Prostate gland (tissue), 2 donors: ENCODE results near the gene FRMPD2. TPM values are rescaled to one million over a fixed set of nuclear protein-coding genes. Genes with fewer than 3 reads are reported as not detected.

Experiments
- DNase-seq: peaks from one replicate; pipeline ENCODE4 v3.0.0-alpha.2; 2019; ENCODE audit warnings: low spot score
- H3K27ac ChIP-seq, 2 donors: fragments of 200-600 bp; sonication (generic); 2 replicates each; pipeline ENCODE4 v1.5.1; 2017 to 2019
- H3K27me3 ChIP-seq: fragments of 200-600 bp; sonication (generic); replicated peaks from 2 replicates; pipeline ENCODE4 v1.5.1; 2019; ENCODE audit not compliant: insufficient read depth
- H3K36me3 ChIP-seq, 2 donors: fragments of 200-600 bp; sonication (generic); 1 replicate in 1 of 2; 2 replicates in 1 of 2; pipeline versions ENCODE4 v1.5.1 to v1.8.1; 2017 to 2019
- H3K4me1 ChIP-seq: fragments of 200-600 bp; sonication (generic); replicated peaks from 2 replicates; pipeline ENCODE4 v1.5.1; 2019
- H3K4me3 ChIP-seq, 2 donors: fragments of 200-600 bp; sonication (generic); 2 replicates each; pipeline ENCODE4 v1.5.1; 2017 to 2019
- H3K9me3 ChIP-seq: fragments of 200-600 bp; sonication (generic); 2 replicates; pipeline ENCODE4 v1.5.1; 2017
- POLR2A ChIP-seq: fragments of 450-650 bp; IDR thresholded peaks from one replicate; pipeline ENCODE4 v1.6.1; 2016; ENCODE audit warnings: antibody characterized with exemption, mild to moderate bottlenecking
- POLR2AphosphoS5 ChIP-seq: sonication (generic); formaldehyde crosslinking; IDR thresholded peaks from one replicate; pipeline ENCODE4 v1.6.1; 2017; ENCODE audit warnings: antibody characterized with exemption
- WGBS: methylation state at CpG from one replicate; pipeline ENCODE4 v1.1.5; 2018; 5-methylcytosine and 5-hydroxymethylcytosine counted together
- intact Hi-C: fragments of 100-400 bp; cut with DNase I; formaldehyde crosslinking; loops from one replicate; pipeline ENCODE4 v1.14.2; 2022
- total RNA-seq, 2 donors: library from RNA; depleted of rRNA; stranded (reverse); fragments of >200 nt; gene quantifications; one replicate each; pipeline ENCODE4 v1.1.0, GENCODE V29; 2016
- TF ChIP-seq, protein P1 (sequence below), 4 experiments: fragments of 200-600 bp in 2 of 4; fragments of 450-650 bp in 2 of 4; sonication (generic) in 2 of 4; IDR thresholded peaks; 1 replicate in 3 of 4; 2 replicates in 1 of 4; pipeline ENCODE4 v1.5.1; 2016 to 2019; ENCODE audit warnings: antibody characterized with exemption in 4 of 4, mild to moderate bottlenecking in 2 of 4, moderate library complexity in 2 of 4

Gene FRMPD2
- total RNA-seq, 2 donors from 2014 or later: 0.97 to 3.4 TPM

DNA sequence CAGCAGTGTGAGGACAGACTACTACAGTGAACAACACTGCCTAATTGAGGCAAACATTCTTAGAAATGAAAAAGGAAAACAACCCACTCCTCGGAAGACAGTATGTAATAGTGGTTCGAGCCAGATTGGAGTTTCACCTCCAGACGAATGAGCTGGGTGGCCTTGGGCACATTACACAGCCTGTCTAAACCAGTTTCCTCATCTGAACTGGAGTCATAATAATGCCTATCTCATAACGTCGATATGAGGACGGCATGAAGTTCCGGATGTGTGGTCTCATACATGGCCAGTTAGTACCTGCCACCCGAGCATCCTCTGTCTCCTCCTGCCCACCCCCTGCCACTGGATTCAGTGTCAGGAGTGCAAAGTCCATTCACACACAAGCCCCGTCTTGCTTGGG is 15.8 kb upstream of the FRMPD2 start:
- TF ChIP-seq POLR2AphosphoS5 (no peak), POLR2A (no peak)
- TF ChIP-seq, protein P1, sequence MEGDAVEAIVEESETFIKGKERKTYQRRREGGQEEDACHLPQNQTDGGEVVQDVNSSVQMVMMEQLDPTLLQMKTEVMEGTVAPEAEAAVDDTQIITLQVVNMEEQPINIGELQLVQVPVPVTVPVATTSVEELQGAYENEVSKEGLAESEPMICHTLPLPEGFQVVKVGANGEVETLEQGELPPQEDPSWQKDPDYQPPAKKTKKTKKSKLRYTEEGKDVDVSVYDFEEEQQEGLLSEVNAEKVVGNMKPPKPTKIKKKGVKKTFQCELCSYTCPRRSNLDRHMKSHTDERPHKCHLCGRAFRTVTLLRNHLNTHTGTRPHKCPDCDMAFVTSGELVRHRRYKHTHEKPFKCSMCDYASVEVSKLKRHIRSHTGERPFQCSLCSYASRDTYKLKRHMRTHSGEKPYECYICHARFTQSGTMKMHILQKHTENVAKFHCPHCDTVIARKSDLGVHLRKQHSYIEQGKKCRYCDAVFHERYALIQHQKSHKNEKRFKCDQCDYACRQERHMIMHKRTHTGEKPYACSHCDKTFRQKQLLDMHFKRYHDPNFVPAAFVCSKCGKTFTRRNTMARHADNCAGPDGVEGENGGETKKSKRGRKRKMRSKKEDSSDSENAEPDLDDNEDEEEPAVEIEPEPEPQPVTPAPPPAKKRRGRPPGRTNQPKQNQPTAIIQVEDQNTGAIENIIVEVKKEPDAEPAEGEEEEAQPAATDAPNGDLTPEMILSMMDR (IDR thresholded peaks at IDR 0.05): no peak
- Histone ChIP-seq H3K27ac (no peak overlapping the region), H3K27me3 (no peaks in the 10 kb centered on the region), H3K36me3 (no peaks in the 10 kb centered on the region), H3K4me3 (no peak overlapping the region), H3K4me1 (peaks cover 5% of the 10 kb centered on the region), H3K9me3 (no peaks in the 10 kb centered on the region)
- intact Hi-C loops: no loop called here
- WGBS: 92% methylated on average over 9 of the region's 9 CpGs
- DNase-seq: no peak

DNA sequence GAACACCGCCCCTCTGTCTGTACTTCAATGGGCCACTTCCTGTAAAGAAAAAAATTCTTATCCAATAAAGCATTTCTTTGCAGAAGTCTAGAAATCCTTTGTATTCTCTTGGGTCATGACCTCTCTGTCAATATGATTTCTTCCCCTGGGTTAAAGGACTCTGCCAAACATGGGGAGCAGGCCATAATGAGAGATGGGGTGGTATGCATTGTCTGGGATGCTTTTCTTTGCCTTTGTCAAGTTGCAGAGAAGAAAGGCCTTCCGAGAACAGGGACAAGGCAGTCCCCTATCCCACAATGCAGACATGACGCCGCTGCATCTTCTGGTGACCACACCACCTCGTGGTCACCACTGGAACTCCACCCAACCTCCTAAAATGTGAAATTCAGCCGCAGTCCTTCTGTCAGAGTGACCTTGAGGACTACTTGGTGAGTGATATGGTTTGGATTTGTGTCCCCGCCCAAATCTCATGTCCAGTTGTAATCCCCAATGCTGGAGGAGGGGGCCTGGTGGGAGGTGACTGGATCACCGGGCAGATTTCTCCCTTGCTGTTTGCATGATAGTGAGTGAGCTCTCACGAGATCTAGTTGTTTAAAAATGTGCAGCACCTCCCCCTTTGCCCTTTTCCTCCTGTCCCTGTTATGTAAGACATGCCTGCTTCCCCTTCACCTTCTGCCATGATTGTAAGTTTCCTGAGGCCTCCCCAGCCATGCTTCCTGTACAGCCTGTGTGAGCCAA is 15.2 kb upstream of the FRMPD2 start:
- Histone ChIP-seq H3K27me3 (no peaks in the 10 kb centered on the region), H3K9me3 (no peaks in the 10 kb centered on the region), H3K4me1 (peaks cover 5% of the 10 kb centered on the region), H3K4me3 (no peak overlapping the region), H3K36me3 (no peaks in the 10 kb centered on the region), H3K27ac (no peak overlapping the region)
- TF ChIP-seq POLR2AphosphoS5 (no peak), POLR2A (no peak)
- TF ChIP-seq, protein P1 (IDR thresholded peaks at IDR 0.05): peak; percentile 43 to 83 (median 76)
- WGBS: 35% methylated on average over 9 of the region's 9 CpGs
- peak; percentile 50 for DNase-seq
- intact Hi-C loops: no loop called here

DNA sequence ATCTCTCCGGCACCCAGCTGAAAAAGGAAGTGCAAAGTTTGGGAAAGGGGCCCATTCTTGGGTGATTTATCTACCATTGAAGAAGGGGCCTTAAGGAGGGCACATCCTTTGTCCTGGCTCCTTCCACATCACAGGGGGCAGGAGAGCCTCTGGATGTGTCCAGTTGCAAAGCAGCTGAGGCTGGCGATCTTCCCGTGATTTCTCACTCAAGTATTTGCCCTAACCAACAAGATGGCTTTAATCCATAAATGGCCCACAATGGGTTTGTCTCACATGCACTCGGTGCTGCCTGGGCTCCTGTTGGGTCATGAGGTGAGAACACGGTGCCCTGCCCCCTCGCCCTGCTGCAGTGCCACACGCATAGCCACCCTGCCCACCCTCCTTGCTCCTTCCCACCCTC is 14.2 kb upstream of the FRMPD2 start:
- WGBS: 74% methylated on average over 7 of the region's 7 CpGs
- peak overlapping the region; percentile 63 to 64 for H3K27ac ChIP-seq
- H3K36me3 ChIP-seq: no peaks in the 10 kb centered on the region
- H3K27me3 ChIP-seq: no peaks in the 10 kb centered on the region
- no peak for DNase-seq
- intact Hi-C loops: no loop called here
- H3K4me3 ChIP-seq: no peak overlapping the region
- H3K9me3 ChIP-seq: no peaks in the 10 kb centered on the region
- H3K4me1 ChIP-seq: peaks cover 5% of the 10 kb centered on the region
- TF ChIP-seq, protein P1 (IDR thresholded peaks at IDR 0.05): no peak
- TF ChIP-seq POLR2A: no peak
- TF ChIP-seq POLR2AphosphoS5: no peak

DNA sequence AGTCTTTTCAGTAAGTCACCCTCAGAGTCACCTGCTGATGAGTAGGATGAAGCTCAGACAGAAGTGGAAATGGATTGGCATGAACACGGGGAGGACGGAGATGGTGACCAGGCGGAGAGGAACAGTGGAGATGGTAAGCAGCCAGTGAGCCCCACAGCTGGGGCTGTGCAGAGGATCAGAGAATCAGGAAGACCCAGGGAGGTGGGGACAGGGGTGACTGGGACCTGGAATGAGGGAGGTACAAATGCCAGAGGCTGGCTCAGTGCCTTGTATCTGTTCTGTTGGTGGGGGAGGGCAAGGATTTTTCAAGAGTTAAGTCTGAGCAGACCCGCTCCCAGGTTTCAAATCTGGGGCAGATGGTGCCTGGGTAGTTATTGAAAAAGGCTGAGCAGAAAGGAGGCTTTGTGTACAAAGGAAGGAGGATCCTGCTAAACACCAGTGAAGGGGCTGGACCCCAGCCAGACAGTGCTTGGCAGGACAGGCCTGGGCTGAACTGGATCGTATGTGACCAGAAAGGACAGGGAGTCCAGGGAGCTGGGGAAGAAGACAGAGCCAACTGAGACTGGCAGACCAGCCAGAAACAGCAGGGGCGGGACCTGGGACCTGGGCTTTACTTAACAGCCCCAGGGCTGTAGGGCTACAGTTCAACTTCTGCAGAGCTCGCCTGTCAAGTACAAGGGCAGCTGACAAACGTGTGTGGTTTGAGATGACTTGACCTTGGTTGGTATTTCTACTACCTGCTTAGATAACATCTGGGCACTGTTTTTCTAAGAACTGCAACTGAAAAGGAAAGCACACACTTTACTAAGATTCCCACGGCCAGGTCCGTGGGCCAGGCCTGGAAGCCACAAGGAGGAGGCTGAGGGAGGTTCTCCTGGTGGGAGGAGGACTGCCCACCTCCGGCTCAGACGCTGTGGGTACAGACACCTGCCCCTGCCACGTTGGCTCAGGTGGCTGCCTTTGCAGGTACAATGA is 13.2 kb upstream of the FRMPD2 start:
- DNase-seq: peak; percentile 91
- H3K27me3 ChIP-seq: no peaks in the 10 kb centered on the region
- TF ChIP-seq POLR2AphosphoS5 (peak; percentile 72), POLR2A (no peak)
- no peak overlapping the region for H3K4me3 ChIP-seq
- no peaks in the 10 kb centered on the region for H3K9me3 ChIP-seq
- 35% methylated on average over 13 of the region's 13 CpGs for WGBS
- intact Hi-C loops: no loop called here
- no peaks in the 10 kb centered on the region for H3K36me3 ChIP-seq
- peaks cover 5% of the 10 kb centered on the region for H3K4me1 ChIP-seq
- peak overlapping the region; percentile 63 to 64 for H3K27ac ChIP-seq

DNA sequence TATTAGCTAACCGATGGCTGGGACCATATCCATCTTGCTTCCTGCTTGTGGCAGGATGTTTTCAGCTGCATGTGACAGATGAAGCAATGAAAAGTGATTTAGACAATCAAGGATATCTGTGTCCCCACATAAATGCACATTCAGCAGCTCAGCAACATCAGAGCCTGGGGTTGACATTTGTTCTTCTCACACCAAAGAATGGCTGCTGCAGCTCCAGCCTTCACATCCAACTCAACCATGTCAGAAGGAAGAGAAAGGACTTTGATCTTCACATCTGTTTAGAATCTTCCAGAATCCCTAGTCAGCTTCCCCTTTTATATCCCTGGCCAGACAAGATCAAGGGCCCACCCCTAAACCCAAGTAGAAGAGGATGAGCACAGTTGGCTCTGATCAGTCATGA is 11.9 kb upstream of the FRMPD2 start:
- no peak for DNase-seq
- Histone ChIP-seq H3K27ac (no peak overlapping the region), H3K9me3 (no peaks in the 10 kb centered on the region), H3K4me3 (no peak overlapping the region), H3K27me3 (no peaks in the 10 kb centered on the region), H3K36me3 (no peaks in the 10 kb centered on the region), H3K4me1 (peaks cover 5% of the 10 kb centered on the region)
- TF ChIP-seq, protein P1 (IDR thresholded peaks at IDR 0.05): no peak
- no peak for TF ChIP-seq POLR2AphosphoS5
- no peak for TF ChIP-seq POLR2A
- intact Hi-C loops: no loop called here
- WGBS: 92% methylated on average over 1 of the region's 1 CpG
